GM18505 (cell line): ENCODE results near the gene B3GALT6.
"Not testable (repeated sequence)": the region's sequence is repeated elsewhere in the genome, so short reads cannot be mapped to it uniquely, and the experiment has no call there.

Experiments used
- ATAC-seq: cut with Tn5 transposase; IDR thresholded peaks from one replicate; pipeline ENCODE4 v1.9.1; 2021; ENCODE audit not compliant: unreplicated experiment
- POLR2A ChIP-seq: IDR thresholded peaks from 4 replicates; pipeline ENCODE4 v1.6.1; 2011; ENCODE audit warnings: borderline replicate concordance; ENCODE audit not compliant: insufficient read depth, insufficient read length; ENCODE audit errors: extremely low read depth

Gene B3GALT6

DNA sequence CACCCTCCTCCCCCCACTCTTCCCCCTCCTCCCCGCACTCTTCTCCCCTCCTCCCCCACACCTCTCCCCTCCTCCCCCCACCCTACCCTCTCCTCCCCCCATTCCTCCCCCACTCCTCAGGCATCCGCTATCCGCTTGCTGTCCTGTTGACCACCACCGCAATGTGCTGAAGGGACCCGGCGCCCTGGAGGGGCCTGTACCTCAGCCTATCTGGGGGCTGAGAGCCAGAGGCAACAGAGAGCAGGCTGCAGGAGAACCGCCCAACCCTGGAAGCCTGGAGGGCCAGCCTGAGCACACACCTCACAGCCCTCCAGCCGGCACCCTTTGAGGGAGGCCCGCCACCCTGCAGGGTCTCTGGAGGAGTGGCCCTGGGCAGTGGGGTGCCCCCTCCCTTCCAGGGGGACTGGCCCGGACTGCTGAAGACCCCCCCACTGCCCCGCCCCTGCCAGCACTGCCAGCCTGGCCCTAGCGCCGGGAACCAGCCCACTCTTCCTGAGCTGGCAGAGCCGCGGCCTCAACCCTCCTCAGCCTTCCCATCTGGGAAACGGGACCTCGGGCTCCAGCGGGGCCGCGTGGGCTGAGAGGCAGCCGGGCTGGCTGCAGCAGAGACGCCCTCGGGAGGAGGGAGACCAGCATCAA is 13.3 kb downstream of the B3GALT6 start:
- no peak for ATAC-seq
- no peak for TF ChIP-seq POLR2A

DNA sequence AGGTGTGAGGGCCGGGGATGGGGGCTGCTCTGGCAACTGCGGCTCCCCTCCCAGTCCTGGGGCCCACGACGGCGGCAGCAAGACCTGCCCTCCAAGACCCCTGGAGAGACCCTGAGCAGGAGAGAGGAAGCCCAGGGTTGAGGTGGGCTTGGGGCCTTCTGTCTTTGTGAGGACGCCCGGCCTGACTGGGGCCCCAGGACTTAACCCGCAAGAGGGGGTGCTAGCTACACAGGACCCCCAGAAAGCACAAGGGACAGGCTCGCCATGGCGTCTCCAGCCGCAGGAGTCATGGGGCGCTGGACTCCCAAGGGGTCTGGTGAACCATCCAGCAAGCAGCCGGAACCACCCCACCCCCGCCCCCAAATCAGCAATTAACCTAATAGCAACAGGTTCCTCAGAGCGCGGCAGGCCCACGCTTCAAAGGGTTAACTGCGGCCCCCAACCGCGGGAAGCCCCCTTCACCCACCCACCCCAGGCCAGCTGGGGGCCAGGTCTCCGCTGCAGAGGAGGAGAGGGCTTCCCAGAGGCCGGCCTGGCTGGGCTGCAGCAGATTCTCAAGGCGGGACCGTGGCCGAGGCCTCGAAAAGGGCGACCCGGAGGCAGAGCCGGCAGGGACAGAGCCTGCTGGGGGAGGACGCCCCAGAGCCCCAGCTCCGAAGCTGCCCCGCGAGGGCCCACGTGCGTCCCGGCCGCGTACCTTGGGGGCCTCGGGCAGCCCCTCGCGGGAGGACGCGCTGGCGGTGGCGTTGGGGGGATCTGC is 14.0 kb downstream of the B3GALT6 start:
- no peak for TF ChIP-seq POLR2A
- no peak for ATAC-seq

DNA sequence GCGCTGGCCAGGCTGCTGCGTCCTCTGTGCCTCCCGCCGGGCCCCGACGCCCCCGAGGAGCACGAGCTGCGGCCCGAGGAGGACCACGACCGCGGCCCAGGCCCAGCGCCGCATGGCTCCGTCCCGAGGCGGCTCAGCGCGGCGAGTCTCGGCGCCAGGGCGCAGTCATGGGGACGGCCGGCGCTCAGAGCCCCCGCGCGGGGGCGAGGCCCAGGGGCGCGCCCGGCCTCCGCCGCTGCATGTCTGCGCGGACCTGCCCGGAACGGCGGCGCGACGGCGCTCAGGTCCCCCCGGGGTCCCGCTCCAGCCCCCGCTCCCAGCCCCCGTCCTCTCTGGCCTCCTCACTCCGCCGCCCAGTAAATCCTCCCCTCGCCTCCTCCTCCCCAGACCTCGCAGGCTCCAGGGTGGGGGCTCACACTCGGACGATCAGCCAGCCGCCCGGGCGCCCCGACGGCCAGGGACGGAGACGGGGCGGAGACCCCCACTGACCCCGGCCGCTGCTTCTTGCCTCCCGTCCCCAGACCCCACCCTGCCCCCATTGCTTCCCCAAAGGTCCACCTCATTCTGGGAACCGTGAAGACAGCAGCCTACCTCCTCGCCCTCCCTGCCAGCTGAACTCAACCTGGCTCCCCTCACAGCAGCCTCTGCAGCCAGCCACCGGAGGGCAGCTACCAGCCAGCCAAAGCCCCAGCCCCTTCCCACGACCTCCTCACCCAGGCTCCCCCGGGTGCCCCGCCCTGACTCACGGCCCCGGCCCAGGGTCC is 14.7 kb downstream of the B3GALT6 start, which contains the start of gene C1QTNF12:
C1QTNF12 (minus strand) TSS at position 146 of the 764 bp plus-strand sequence; CDS start at position 114, 32 bp downstream.
- TF ChIP-seq POLR2A: no peak
- no peak for ATAC-seq

DNA sequence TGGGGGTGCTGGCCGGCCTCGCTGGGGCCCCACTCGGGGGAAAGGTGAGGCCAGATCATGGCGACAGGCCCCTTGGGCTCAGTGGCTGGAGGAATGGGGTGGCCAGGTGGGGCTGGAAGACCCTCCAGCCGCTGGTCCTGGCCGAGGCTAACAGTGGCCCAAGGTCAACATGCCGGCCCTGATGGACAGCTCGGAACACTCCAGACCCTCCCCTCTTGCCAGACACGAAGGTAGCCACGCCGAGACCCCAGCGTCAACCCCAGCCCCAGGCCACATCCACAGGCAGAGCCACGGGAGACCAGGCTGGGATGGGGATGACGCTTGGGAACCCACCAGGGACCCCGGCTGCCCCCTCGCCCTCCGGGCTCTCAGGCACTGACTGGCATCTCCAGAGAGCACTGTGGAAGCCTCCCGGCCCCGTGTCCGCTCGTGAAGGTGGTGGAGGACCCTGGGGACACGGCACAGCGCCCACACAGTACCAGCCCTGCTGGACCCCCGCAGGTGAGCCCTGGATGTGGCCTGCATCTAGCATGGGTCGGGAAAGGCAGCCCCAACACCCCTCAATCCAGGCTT is 15.4 kb downstream of the B3GALT6 start:
- no peak for TF ChIP-seq POLR2A
- no peak for ATAC-seq

DNA sequence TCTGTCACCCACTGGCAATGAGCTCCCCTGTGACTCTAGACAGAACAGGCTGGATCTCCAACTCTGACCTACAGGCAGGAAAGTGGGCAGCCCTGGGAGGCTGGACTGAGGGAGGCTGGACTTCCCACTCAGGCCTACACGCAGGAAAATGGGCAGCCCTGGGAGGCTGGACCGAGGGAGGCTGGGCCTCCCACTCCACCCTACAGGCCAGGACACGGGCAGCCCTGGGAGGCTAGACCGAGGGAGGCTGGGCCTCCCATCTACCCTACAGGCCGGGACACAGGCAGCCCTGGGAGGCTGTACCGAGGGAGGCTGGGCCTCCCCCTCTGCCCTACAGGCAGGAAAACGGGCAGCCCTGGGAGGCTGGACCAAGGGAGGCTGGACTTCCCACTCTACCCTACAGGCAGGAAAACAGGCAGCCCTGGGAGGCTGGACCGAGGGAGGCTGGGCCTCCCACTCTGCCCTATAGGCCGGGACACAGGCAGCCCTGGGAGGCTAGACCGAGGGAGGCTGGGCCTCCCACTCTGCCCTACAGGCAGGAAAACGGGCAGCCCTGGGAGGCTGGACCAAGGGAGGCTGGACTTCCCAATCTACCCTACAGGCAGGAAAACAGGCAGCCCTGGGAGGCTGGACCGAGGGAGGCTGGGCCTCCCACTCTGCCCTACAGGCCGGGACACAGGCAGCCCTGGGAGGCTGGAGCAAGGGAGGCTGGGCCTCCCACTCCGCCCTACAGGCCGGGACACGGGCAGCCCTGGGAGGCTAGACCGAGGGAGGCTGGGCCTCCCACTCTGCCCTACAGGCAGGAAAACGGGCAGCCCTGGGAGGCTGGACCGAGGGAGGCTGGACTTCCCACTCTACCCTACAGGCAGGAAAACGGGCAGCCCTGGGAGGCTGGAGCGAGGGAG is 16.2 kb downstream of the B3GALT6 start:
- ATAC-seq: not testable (repeated sequence)

DNA sequence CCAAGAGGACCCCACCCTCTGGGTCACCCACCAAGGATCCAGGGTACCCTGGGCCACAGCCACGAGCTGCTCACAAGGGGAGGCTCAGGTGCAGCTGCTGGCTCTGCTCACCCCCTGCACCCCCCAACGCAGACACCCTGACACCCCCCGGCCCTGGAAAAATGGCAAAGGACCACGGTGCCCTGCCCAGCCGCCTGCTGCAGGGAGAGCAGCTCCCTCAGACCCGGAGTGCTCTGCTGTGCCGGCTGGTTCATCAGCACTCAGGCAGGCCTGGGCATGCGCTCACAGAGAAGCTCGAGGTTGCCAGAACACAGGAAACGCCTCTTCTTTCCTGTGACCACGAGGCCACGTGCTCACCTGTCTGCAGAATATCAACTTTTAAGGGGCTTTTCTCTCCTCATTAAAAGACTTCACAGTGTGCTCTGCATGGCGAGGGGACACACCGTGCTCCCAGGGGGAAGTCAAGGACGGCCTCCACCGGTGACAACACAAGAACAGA is 18.8 kb downstream of the B3GALT6 start:
- no peak for ATAC-seq

DNA sequence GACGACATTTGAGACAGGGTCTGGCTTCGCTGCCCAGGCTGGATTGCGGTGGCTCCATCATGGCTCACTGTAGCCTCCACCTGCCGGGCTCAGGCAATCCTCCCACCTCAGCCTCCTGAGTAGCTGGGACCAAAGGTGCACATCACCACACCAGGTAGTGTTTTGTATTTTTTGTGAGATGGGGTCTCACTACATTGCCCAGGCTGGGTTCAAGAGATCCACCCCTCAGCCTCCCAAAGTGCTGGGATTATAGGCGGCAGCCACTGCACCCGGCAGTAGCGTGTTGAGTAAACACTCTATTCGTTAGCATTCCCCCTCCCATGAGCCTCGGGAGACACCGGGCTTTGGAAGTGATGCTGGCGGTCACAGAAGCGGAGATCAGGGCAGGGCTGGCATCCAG is 21.3 kb downstream of the B3GALT6 start:
- ATAC-seq: no peak
- TF ChIP-seq POLR2A: no peak

More for the DNA sequence above, 18.8 kb downstream of the B3GALT6 start:
- TF ChIP-seq POLR2A: peak; percentile 42

DNA sequence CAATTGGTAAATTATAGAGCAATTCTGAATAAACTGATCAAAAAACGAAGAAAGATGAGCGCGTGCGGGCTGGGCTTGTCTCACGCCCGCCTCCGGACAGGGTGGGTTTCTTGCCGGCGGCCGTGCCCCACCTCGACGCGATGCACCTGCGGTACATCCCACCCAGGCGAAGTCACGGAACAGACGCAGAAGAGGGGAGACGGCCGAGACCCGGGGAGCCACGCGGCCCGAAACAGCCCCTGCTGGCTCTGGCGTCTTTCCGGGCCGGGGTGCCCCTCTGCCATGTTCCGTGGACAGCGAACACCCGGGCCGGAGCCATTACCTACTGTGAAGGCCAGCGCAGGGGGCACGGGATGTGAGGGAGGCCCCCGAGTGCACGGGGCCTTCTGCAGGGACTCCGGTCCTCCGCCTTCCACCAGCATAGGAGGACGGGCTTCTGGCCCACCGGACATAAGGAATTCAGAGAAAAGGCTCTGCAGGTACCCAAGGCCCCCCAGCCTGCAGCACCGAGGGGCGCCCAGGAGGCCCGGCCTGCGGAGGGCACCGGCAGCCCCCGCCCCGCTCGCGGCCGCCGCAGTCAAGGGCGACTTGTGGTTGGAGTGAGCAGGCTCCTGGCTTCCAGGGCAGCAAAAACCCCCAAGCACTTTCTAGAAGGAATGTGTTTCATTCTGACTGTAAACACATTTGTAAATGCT is 22.1 kb downstream of the B3GALT6 start:
- no peak for ATAC-seq
- TF ChIP-seq POLR2A: no peak

DNA sequence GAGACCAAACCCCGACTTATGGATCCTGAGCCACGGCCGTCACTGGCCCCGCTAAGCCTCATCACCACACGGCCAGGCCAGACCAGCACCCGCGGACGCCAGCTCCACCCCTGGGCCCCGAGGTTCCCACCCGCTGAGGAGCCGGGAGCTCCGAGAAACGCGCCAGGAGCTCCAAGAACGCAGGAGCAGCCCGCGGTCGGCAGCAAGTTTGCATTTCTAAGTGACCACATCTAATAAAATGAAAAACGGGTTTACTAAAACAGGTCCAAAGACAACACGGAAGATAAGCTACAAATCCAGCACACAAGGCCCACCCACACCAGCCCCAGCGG is 22.6 kb downstream of the B3GALT6 start:
- TF ChIP-seq POLR2A: no peak
- no peak for ATAC-seq

DNA sequence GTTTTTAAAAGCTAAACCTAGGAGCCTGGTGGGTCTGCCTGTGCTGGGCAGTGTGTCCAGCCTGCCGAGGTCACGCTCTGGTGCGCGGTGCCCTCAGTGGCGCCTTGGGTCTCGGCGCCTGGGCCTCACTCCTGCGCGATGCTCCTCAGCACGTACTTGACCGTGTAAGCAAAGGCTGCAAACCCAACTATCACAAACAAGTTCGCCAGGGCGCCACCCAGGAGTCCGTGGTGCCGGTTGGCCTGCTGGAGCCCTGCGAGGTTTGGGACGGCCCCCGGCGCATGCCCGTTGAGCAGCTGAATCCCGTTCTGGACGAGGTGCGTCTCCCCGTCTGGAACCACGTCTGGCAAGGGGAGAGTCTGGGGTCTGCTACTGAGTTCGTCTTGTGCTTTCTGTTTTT is 23.0 kb downstream of the B3GALT6 start:
- no peak for ATAC-seq

DNA sequence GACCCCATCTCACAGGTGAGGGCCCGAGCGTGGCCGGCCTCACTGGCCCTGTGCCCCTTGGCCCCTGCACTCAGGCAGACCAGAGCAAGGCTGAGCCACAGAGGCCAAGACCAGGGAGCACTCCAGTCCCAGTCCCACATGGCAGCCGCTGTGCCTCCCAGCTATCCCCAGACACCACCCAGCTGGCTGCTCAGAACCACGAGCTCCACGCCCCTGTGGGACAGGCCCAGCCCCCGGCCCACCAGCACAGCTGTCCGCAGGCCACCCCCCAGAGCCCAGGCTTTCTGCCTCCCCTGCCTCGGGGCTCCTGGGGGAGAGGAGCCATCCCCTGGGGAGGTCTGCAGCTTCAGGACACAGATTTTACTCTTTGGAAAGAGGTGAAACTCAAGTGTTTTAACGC is 23.6 kb downstream of the B3GALT6 start:
- ATAC-seq: no peak
- TF ChIP-seq POLR2A: no peak

More for the DNA sequence above, 23.0 kb downstream of the B3GALT6 start:
- TF ChIP-seq POLR2A: no peak
